BLaER1 (cell line): ENCODE data around the gene TIAM2.

Experiments
- H3K27ac ChIP-seq: shearing (Covaris generic); formaldehyde crosslinking; 2 replicates; pipeline ENCODE4 v1.8.1; 2022
- H3K27me3 ChIP-seq: shearing (Covaris generic); formaldehyde crosslinking; 2 replicates; pipeline ENCODE4 v1.8.1; 2022
- H3K36me3 ChIP-seq: shearing (Covaris generic); formaldehyde crosslinking; 2 replicates; pipeline ENCODE4 v1.8.1; 2022
- H3K4me1 ChIP-seq: shearing (Covaris generic); formaldehyde crosslinking; 2 replicates; pipeline ENCODE4 v1.8.1; 2022
- H3K4me2 ChIP-seq: shearing (Covaris generic); formaldehyde crosslinking; 2 replicates; pipeline ENCODE4 v1.8.1; 2022
- H3K4me3 ChIP-seq: shearing (Covaris generic); formaldehyde crosslinking; 2 replicates; pipeline ENCODE4 v1.8.1; 2022
- H3K9ac ChIP-seq: shearing (Covaris generic); formaldehyde crosslinking; 2 replicates; pipeline ENCODE4 v1.8.1; 2022
- H3K9me3 ChIP-seq: shearing (Covaris generic); formaldehyde crosslinking; 2 replicates; pipeline ENCODE4 v1.8.1; 2022
- H4K20me1 ChIP-seq: shearing (Covaris generic); formaldehyde crosslinking; 2 replicates; pipeline ENCODE4 v1.8.1; 2022
- Cebpa-rat ChIP-seq: shearing (Covaris generic); IDR thresholded peaks from 2 replicates; pipeline ENCODE4 v1.8.1; 2022

Gene TIAM2

DNA sequence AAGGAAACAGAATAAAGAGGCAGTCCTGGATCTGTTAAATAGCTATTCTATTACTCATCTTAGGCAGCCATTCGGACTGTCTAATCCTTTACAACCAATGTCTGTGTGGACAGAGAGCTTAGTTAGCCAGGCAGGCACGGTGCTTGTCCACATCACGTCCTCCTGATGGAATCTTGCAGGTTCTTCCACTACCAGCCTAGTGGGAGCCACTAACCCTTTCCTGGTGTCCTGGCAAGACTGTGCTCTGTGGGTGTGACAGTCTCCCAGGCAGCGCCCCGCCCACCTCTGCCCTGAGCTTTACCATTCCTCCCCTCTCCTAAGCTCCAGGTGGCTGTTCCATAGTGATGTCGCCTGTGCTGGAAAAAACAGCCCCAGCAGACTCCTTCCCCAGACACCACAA is 190.4 kb downstream of the TIAM2 start:
- Histone ChIP-seq H3K36me3 (no peaks in the 10 kb centered on the region), H3K4me3 (no peak overlapping the region), H3K4me1 (peaks cover 54% of the 10 kb centered on the region), H3K4me2 (no peak overlapping the region), H3K27me3 (no peaks in the 10 kb centered on the region), H4K20me1 (no peaks in the 10 kb centered on the region), H3K9me3 (no peaks in the 10 kb centered on the region), H3K9ac (no peak overlapping the region), H3K27ac (no peak overlapping the region)
- no peak for TF ChIP-seq Cebpa-rat

DNA sequence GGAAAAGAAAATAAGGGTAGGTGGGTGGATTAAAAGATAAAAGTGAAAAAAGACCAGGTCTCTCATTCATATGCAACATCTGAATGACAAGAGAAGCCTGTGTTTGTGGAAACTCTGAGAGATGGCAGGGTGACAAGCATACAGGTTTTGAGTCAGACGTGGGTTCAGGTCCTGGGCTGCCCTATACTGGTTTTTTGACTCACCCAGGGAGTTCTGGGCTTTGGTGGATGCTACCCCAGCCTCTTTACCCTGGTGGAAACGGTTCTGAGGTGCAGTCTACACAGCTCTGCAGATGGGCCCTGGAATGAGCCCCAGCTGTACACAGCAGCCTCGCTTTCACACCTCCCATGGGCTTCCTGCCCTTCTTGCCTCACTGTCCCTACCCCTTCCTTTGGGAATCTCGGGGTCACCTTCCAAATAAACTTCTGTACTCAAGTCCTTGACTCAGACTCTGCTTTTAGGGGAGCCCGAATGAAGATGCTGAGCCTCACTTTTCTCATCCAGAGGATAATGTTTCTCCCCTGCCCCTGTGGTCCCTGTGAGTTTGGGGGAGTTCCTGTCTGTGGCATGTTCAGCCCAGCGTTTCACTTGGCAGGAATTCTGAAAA is 191.0 kb downstream of the TIAM2 start:
- Histone ChIP-seq H3K27me3 (no peaks in the 10 kb centered on the region), H3K9me3 (no peaks in the 10 kb centered on the region), H3K27ac (0 out of 2 replicates have a peak overlapping the region, but pooled peaks have one; percentile 5), H3K9ac (no peak overlapping the region), H3K36me3 (no peaks in the 10 kb centered on the region), H4K20me1 (no peaks in the 10 kb centered on the region), H3K4me2 (peak overlapping the region; percentile 52), H3K4me1 (peaks cover 60% of the 10 kb centered on the region), H3K4me3 (no peak overlapping the region)
- TF ChIP-seq Cebpa-rat: no peak

DNA sequence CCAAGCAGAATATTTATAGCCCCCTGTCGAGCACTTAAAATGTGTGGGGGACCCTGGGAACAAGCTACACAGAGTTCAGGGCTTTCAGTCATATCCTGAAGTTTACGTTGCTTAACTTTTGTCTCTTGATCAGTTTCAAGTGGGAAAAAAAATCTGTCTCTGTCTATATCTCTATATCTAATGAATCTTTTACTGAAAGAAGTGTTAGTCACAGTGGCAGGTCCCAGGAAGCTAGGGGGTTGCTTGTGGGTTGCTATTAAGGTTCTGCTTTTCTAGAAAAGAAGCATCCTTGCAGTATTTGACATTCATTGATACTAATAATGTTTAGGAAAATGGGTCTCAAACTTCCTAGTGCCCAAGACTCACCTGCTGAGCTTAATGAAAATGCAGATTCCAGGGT is 192.0 kb downstream of the TIAM2 start:
- H3K4me1 ChIP-seq: peaks cover 56% of the 10 kb centered on the region
- H3K9ac ChIP-seq: no peak overlapping the region
- H3K27me3 ChIP-seq: no peaks in the 10 kb centered on the region
- no peak overlapping the region for H3K4me3 ChIP-seq
- no peaks in the 10 kb centered on the region for H3K36me3 ChIP-seq
- H3K27ac ChIP-seq: no peak overlapping the region; the same call in 1 of the 2 replicates
- peak overlapping the region; percentile 52 for H3K4me2 ChIP-seq
- no peak for TF ChIP-seq Cebpa-rat
- H4K20me1 ChIP-seq: no peaks in the 10 kb centered on the region
- H3K9me3 ChIP-seq: no peaks in the 10 kb centered on the region

- Histone ChIP-seq H3K4me3 (0 out of 2 replicates have a peak overlapping the region, but pooled peaks have one; percentile 3), H3K4me2 (peak overlapping the region; percentile 84), H3K27me3 (no peaks in the 10 kb centered on the region), H4K20me1 (no peaks in the 10 kb centered on the region), H3K27ac (no peak overlapping the region; the same call in 1 of the 2 replicates), H3K9ac (no peak overlapping the region), H3K9me3 (no peaks in the 10 kb centered on the region), H3K36me3 (no peaks in the 10 kb centered on the region), H3K4me1 (peaks cover 55% of the 10 kb centered on the region)
- no peak for TF ChIP-seq Cebpa-rat
Observed at GRCh38 chr6:155187994-155188706, 193.0 kb downstream of the TIAM2 start.

DNA sequence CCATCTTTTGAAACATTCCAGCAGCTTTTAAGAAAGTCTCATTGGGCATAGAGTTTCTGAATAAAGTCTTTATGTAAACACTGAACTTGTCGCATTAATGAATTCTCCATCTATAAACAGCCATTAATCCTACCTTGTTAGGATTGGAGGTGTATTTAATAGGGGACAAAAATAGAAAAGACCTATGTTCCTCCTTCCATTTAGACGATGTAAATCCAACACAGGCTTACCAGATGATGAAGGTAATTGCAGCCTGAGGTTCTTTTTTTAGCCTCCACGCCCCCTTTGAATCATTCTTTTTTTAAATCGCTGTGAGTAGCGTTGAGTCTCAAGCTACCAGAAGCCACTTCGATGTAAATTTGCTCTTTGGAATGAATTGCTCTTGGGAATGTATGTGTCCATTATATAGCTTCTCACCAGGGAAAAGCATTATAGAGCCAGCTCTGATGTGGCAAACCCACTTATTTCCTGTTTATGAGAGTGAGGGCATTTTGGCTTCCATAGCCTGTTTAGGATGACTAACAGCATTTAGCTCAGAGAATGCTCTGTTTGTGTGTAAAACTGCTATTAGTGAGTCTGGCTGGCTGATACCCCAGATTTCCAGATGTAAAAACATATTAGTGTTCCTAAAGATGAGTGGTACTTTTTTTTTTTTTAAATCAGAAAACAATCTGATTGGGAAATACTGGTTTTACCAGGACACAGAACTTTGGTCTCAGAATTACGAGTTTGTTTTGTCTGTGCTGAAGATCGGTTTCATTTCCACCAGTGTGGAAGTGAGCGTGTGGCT is 193.8 kb downstream of the TIAM2 start:
- no peaks in the 10 kb centered on the region for H3K9me3 ChIP-seq
- H3K4me2 ChIP-seq: peak overlapping the region; percentile 84
- H3K4me3 ChIP-seq: peak overlapping the region; percentile 40
- H3K36me3 ChIP-seq: no peaks in the 10 kb centered on the region
- H3K4me1 ChIP-seq: peaks cover 55% of the 10 kb centered on the region
- no peak overlapping the region for H3K9ac ChIP-seq
- H3K27ac ChIP-seq: peak overlapping the region; percentile 42; the same call in 1 of the 2 replicates
- H4K20me1 ChIP-seq: no peaks in the 10 kb centered on the region
- TF ChIP-seq Cebpa-rat: no peak
- H3K27me3 ChIP-seq: no peaks in the 10 kb centered on the region

DNA sequence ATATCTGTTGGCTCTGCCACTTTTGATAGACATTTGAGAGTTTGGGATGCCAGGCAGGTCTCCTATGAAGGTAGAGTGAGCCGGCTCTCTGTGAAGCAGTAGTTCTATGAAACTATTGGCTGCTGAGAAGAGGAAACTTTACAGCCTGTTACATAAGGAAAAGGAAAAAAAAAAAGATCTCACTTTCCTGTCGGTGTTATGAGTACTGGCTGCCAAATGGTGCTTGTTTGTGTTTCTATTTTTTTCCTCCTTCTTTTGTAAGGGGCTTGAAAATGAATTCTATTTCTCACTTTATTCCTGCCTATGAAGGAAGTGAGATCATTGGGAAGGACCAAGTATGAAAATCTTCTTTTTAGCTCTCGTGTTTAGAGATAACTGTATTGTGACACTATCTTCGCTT is 195.6 kb downstream of the TIAM2 start:
- H3K27ac ChIP-seq: no peak overlapping the region; the same call in 1 of the 2 replicates
- no peak overlapping the region for H3K9ac ChIP-seq
- H3K9me3 ChIP-seq: no peaks in the 10 kb centered on the region
- no peaks in the 10 kb centered on the region for H4K20me1 ChIP-seq
- no peaks in the 10 kb centered on the region for H3K27me3 ChIP-seq
- TF ChIP-seq Cebpa-rat: no peak
- peaks cover 54% of the 10 kb centered on the region for H3K4me1 ChIP-seq
- no peak overlapping the region for H3K4me3 ChIP-seq
- H3K4me2 ChIP-seq: peak overlapping the region; percentile 84
- H3K36me3 ChIP-seq: no peaks in the 10 kb centered on the region

DNA sequence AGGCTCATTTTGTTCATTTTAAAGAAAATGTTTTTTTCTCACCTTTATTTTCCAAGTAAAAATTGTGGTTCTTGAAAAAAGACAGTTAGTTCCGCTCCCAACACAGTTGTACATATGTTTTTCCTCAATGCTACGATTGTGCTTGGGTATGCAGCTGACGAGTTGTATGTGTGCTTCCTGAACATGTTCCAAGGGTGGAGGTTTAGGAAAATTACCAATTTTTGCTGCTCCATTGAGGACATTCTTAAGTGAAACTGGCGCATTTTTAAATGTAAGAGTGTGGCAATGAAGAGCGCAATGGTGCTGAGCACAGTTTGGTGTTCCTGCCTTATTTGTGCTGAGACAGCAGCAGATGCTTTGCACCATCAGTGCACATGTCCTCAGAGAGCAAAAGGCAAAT is 198.4 kb downstream of the TIAM2 start:
- Histone ChIP-seq H3K4me3 (no peak overlapping the region), H3K27me3 (no peaks in the 10 kb centered on the region), H3K27ac (no peak overlapping the region), H4K20me1 (no peaks in the 10 kb centered on the region), H3K9ac (no peak overlapping the region), H3K4me1 (peaks cover 29% of the 10 kb centered on the region), H3K4me2 (no peak overlapping the region), H3K9me3 (peaks cover 9% of the 10 kb centered on the region), H3K36me3 (0 out of 2 replicates have a peak, but pooled peaks cover 9% of the 10 kb centered on the region)
- TF ChIP-seq Cebpa-rat: no peak

DNA sequence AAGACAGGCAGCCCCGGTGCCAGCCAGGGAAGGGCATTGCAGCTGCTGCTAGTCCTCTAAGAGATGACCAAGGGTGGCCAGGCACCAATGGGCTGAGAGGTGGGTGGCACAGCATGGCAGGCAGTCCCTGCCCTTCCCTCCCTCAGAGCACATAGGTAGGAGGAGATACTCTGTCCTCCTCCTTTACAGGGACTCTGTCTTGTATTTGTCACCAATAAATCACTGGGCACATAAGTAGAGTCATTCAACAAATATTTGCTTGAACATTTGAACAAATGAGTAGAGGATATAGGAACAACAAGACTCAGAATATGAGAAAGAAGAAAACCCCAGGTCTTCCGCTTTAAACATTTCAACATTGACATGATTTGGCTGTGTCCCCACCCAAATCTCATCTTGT is 199.3 kb downstream of the TIAM2 start:
- H3K4me1 ChIP-seq: peaks cover 27% of the 10 kb centered on the region
- H3K9ac ChIP-seq: no peak overlapping the region
- peaks cover 9% of the 10 kb centered on the region for H3K9me3 ChIP-seq
- 0 out of 2 replicates have a peak, but pooled peaks cover 9% of the 10 kb centered on the region for H3K36me3 ChIP-seq
- TF ChIP-seq Cebpa-rat: no peak
- no peak overlapping the region for H3K4me2 ChIP-seq
- H3K27me3 ChIP-seq: no peaks in the 10 kb centered on the region
- no peak overlapping the region for H3K4me3 ChIP-seq
- H3K27ac ChIP-seq: no peak overlapping the region
- no peaks in the 10 kb centered on the region for H4K20me1 ChIP-seq

DNA sequence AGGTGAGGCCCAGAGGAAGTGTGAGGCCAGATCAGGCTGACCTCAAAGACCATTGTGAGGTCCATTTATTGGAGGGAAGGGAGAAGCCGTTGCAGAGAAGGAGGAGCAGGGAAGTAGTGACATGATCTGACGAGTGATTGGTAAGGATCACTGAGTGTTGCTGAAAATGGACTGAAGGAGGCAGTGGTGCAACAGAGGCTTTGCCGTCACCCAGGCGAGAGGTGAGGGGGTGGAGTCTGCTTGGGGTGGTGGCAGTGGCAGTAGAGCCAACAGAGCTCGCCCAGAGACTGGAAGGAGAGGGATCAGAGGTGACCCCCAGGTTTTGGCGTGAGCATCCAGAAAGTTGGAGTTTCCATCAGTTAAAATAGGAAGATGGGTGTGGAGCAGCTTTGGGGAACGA is 200.8 kb downstream of the TIAM2 start:
- 0 out of 2 replicates have a peak, but pooled peaks cover 9% of the 10 kb centered on the region for H3K36me3 ChIP-seq
- H3K9me3 ChIP-seq: peaks cover 9% of the 10 kb centered on the region
- TF ChIP-seq Cebpa-rat: no peak
- no peaks in the 10 kb centered on the region for H4K20me1 ChIP-seq
- peaks cover 23% of the 10 kb centered on the region for H3K4me1 ChIP-seq
- no peak overlapping the region for H3K27ac ChIP-seq
- H3K4me2 ChIP-seq: no peak overlapping the region
- no peaks in the 10 kb centered on the region for H3K27me3 ChIP-seq
- no peak overlapping the region for H3K4me3 ChIP-seq
- H3K9ac ChIP-seq: no peak overlapping the region

DNA sequence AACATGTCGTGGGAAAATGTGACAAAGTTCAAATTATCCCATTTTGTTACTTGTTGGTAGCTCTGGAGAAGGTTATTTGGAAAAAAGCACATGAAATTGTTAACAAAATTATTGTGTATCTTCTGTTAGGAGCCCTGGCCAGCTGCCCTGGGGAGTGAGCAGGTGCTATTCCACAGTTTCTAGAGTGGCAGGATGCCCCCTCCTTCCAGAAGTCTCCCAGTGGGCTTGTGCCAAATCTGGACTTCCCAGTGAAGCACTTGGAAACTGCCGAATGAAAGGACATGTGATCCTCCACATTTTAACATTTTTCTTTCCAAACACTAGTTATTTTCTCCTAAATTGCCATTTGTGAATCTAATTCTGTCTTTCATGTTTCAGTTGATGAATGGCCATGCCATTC is 201.8 kb downstream of the TIAM2 start:
- no peak for TF ChIP-seq Cebpa-rat

More for the DNA sequence above, 201.8 kb downstream of the TIAM2 start:
- H3K27ac ChIP-seq: no peak overlapping the region
- H3K4me1 ChIP-seq: peaks cover 19% of the 10 kb centered on the region
- no peak overlapping the region for H3K9ac ChIP-seq
- no peaks in the 10 kb centered on the region for H3K27me3 ChIP-seq
- no peaks in the 10 kb centered on the region for H4K20me1 ChIP-seq
- H3K4me2 ChIP-seq: no peak overlapping the region
- 0 out of 2 replicates have a peak, but pooled peaks cover 9% of the 10 kb centered on the region for H3K36me3 ChIP-seq
- no peak overlapping the region for H3K4me3 ChIP-seq
- H3K9me3 ChIP-seq: peaks cover 9% of the 10 kb centered on the region
